DMS53 treated with DMSO at 0.1 percent for 48 hours (cell line): ENCODE measurements around the gene NCK1.
"Not testable (repeated sequence)": the region's sequence is repeated elsewhere in the genome, so short reads cannot be mapped to it uniquely, and the experiment has no call there.

ENCODE experiments used
- DNase-seq: peaks from one replicate; lab custom pipeline; 2025; ENCODE audit not compliant: unreplicated experiment; lab: John Stamatoyannopoulos, UW

Gene NCK1

GRCh38 chr3:136862617-136863322 is 762 bp downstream of the NCK1 start:
- DNase-seq, result peak; percentile 31

GRCh38 chr3:136869282-136869681 is 7.3 kb downstream of the NCK1 start:
- DNase-seq, result no peak

DNA sequence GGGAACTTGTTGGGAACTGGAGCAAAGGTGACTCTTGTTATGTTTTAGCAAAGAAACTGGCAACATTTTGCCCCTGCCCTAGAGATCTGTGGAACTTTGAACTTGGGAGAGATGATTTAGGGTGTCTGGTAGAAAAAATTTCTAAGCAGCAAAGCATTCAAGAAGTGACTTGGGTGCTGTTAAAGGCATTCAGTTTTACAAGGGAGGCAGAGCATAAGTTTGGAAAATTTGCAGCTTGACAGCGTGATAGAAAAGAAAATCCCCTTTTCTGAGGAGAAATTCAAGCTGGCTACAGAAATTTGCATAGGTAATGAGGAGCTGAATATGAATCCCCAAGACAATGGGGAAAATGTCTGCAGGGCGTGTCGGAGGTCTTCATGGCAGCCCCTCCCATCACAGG is 10.2 kb downstream of the NCK1 start:
- not testable (repeated sequence) for DNase-seq

- not testable (repeated sequence) for DNase-seq
Measured at GRCh38 chr3:136879510-136879909, 17.5 kb downstream of the NCK1 start.

DNA sequence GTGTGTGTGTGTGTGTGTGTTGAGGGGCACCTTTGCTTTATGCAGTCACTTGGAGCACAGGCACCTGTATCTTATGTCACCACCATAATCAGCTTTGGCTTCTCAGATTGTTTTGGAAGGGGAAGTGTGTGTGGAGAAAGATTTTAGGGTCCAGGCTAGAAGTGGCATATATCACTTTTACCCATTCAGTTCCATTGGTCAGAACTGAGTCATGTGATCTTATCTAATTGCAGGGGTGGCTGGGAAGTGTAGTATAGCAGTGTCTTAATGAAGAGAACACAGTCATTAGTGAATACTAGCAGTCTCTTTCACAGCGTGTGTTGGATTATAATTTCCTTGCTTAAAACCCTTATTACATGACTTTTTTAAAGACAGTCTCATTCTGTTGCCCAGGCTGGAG is 20.6 kb downstream of the NCK1 start:
- DNase-seq, result no peak

DNA sequence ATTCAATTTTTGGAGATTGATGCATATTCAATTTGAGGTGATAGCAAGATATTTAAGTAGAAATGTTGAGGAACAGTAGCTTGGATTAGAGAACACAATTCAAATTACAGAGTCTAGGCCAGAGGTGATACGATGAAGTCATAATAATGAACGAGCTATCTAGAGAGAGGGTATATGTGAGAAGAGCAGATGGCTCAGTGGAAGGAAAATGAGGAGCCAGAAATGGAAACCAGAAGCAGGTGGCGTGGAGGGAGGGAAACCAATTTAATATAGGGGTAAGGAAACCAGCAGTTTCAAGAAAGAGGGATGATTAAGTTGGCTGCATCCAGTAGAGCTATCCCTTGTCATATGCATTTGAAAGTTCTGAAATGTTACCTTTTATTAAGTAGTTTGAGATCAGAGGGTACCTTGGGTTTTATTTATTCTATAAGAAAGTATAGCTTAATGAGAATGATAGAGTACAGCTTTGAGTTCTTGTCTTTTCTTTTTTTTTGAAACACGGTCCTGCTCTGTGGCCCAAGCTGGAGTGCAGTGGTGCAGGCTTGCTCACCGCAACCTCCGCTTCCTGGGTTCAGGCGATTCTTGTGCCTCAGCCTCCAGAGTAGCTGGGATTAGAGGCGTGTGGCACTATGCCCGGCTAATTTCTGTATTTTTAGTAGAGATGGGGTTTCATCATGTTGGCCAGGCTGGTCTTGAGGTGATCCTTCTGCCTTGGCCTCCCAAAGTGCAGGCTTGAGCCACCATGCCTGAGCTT is 22.1 kb downstream of the NCK1 start:
- no peak for DNase-seq

DNA sequence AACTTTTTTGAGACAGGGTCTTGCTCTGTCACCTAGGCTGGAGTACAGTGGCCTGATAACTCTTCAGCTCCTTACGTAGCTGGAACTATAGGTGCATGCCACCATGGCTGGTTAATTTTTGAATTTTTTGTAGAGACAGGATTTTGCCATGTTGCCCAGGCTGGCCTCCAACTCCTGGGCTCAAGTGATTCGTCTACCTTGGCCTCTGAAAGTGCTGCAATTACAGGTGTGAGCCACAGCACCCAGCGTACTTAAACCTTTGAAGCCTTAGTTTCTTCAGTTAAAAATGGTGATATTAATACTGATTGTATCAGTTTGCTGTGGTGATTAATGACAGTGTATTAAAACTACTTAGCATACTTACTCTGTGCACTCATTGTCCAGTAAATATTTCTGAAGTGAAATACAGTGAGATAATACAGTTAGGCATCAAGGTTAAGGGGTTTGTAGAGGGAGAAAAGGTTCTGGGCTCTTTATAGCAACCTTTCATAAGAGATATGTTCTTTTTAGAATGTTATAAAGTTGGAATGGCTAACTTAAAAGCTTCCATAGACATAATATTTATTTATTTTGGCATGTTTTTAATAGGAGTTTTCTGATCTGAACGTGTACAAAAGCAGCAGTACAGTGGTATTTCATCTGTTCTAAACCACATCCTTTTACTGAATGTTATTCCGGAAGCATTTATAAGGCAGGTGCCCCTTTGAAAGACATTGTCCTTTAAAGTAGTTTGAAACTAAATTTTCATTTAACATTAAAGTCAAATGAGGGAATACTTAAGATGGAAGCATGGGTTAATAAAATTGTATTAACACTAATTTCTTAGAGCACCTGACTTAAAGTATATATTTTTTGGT is 23.6 kb downstream of the NCK1 start:
- DNase-seq, result no peak

DNA sequence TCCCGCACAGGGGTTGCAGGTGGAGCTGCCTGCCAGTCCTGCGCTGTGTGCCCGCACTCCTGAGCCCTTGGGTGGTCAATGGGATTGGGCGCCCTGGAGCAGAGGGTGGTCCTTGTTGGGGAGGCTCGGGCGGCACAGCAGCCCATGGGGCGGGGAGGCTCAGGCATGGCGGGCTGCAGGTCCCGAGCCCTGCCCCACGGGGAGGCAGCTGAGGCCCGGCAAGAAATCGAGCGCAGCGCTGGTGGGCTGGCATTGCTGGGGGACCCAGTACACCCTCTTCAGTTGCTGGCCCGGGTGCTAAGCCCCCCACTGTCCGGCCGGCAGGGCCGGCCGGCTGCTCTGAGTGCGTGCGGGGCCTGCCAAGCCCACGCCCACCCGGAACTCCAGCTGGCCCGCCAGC is 27.9 kb downstream of the NCK1 start:
- DNase-seq, result no peak

DNA sequence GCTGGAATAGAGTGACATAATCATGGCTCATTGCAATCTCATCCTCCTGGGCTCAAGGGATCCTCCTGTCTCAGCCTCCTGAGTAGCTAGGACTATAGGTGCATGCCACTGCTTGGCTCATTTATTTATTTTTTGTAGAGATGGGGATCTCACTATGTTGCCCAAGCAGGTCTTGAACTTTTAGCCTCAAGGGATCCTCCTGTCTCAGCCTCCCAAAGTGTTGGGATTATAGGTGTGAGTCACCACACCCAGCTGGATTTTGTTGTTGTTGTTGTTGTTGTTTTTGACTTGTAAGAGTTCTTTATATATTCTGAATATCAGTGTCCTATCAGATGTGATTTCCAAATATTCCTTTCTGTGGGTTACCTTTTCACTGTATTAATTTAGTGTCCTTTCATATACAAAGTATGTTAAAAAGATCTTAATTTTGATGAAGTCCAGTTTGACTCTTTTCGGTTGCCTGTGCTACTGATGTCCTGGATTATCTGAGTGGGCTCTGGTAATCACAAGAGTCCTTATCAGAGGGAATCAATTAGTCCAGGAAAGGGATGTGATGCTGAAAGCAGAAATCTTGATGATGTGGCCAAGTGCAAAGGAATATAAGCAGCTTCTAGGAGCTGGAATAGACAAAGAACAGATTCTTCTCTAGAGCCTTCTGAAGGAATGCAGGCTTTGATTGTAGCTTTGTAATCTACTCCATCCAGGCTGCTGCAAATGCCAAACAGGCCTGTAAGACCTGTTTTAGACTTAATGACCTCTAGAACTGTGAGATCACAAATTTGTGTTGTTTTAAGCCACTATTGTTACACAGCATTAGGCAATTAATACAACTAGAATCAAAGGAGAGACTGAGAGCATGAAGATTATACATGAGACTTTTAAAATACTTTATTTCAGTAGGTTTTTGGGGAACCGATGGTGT is 30.2 kb downstream of the NCK1 start:
- DNase-seq, result no peak

GRCh38 chr3:136893848-136894443 is 31.9 kb downstream of the NCK1 start:
- DNase-seq, result no peak

- DNase-seq, result not testable (repeated sequence)
Measured at GRCh38 chr3:136897171-136897570, 35.2 kb downstream of the NCK1 start.

DNA sequence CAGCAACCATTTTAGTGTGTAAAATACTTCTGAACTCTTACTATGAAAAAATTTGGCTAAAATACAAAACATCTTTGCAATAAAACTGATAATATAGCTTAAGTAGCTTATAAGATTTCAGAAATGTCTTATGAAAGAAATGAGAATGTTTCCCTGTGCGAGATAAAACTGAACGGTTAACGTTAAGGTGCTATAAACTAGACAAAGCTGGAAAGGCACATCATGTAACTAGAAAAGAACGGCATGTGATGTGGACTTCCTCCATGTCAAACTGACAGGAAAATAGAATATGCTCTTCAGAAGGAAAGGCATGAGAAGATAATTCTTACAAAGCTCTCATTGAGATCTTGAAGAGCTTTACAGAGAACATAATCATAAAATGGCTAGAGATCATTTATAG is 36.5 kb downstream of the NCK1 start:
- DNase-seq, result no peak

GRCh38 chr3:136898954-136899353 is 36.9 kb downstream of the NCK1 start:
- no peak for DNase-seq

- DNase-seq, result no peak
Measured at GRCh38 chr3:136899622-136900158, 37.7 kb downstream of the NCK1 start.

DNA sequence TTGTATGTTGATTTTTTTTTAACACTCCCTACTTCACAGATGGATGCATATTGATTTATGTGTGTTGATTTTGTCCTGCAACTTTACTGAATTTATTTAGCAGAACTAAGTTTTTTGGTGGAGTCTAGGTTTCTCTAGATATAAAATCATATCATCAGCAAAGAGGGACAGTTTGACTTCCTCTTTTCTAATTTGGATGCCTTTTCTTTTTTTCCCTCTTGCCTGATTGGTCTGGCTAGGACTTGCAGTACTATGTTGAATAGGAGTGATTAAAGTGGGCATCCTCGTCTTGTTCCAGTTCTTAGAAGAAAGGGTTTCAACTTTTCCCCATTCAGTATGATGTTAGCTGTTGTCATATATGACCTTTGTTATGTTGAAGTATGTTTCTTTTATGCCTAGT is 38.7 kb downstream of the NCK1 start:
- DNase-seq, result not testable (repeated sequence)

GRCh38 chr3:136901391-136901790 is 39.4 kb downstream of the NCK1 start:
- no peak for DNase-seq

DNA sequence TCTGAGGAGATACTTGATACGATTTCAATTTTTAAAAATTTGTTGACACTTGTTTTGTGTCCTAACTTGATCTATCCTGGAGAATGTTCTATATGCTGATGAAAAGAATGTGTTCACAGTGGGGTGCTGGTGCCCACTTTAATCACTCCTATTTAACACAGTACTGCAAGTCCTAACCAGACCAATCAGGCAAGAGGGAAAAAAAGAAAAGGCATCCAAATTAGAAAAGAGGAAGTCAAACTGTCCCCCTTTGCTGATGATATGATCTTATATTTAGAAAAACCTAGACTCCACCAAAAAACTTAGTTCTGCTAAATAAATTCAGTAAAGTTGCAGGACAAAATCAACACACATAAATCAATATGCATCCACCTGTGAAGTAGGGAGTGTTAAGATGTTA is 40.5 kb downstream of the NCK1 start:
- not testable (repeated sequence) for DNase-seq

DNA sequence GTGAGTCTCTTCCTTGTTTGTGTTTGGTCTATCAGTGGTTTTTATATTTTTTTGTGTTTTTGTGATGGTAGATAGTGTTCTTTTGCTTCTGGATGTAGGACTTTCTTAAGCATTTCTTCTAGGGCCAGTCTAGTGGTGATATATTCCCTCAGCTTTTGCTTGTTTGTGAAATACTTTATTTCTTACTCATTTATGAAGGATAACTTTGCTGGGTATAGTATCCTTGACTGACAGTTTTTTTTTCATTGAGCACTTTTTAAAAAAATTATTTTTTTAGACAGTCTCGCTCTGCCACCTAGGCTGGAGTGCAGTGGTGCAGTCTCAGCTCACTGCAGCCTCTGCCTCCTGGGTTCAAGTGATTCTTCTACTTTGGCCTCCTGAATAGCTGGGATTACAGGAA is 41.9 kb downstream of the NCK1 start:
- DNase-seq, result no peak

DNA sequence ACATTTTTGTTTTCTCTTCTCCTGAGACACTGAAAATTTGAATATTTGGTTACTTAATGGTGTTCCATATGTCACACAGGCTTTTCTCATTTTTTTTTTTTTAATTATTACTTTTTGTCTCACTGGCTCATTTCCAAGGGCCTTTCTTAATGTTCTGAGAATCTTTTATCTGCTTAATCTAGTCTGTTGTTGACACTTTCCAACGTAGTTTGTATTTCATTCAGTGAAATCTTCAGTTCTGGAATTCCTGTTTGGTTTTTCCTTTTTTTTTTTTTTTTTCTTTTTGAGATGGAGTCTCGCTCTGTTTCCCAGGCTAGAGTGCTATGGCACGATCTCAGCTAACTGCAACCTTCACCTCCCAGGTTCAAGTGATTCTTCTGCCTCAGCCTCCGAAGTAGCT is 42.7 kb downstream of the NCK1 start:
- DNase-seq, result no peak

DNA sequence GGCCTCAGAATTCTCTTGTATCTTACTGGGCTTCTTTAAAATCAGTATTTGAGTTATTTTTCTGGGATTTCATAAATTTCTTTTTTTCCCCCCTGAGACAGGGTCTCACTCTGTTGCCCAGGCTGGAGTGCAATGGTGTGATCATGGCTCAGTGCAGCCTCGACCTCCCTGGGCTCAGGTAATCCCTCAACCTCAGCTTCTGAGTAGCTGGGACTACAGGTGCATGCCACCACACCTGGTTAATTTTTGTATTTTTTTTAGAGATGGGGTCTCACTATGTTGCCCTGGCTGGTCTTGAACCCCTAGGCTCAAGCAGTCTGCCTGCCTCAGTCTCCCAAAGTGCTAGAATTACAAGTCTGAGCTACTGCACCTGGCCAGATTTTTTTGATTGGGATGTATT is 43.5 kb downstream of the NCK1 start:
- no peak for DNase-seq
